EL (cell line): Measurements from ENCODE around the gene RHBG.

Source experiments
- DNase-seq: peaks from one replicate; pipeline ENCODE4 v3.0.0-alpha.2; 2016

RHBG gene

DNA sequence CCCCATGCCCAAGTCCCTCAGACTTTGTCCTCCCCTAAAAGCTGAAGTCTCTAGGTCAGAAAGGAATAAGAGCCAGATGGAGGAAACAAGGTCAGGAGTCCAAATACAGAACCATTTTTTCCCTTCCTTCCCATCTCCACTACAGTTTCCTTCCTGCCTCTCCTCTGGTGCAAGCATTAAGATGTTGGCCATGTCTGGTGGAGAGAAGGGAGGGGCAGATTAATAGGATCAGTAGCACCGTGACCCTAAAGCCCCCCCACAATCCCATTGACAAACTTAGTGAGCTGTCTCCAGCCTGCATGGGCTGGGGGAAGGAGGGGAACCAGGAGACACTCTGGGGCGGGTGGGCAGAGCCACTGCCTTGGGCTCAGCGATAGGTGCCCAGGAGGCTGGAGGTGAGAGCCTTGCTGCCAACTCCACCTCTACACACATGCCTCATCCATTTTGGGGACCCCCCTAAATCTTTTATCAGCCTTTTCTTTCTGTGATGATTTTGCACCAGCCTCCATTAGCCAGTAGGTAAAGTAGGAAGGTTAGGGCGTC is 59.8 kb downstream of the RHBG start:
- no peak for DNase-seq

- DNase-seq, result no peak
These were observed 60.5 kb downstream of the RHBG start for GRCh38 chr1:156429313-156430060.

DNA sequence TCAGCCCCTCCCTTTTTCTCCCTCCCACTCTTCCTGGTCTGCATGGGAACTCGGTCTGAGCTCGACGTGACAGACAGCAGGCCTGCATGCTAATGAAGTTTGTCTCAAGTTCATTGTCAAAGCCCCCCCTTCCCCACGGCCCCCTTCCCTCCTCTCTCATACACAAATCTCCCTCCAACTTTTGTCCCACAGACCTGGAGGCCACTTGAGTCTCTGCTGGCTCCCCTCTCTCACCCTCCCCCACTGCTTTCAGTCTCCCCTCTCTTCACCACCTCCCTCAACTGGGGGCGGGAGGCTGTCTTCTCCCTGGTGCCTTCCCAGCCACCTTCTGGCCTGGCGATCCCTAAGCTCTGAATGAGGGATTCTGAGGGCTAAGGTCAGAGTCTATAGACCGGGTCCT is 61.3 kb downstream of the RHBG start:
- DNase-seq, result no peak

GRCh38 chr1:156430866-156431265 is 61.9 kb downstream of the RHBG start:
- no peak for DNase-seq

GRCh38 chr1:156431366-156431765 is 62.4 kb downstream of the RHBG start:
- DNase-seq, result no peak

DNA sequence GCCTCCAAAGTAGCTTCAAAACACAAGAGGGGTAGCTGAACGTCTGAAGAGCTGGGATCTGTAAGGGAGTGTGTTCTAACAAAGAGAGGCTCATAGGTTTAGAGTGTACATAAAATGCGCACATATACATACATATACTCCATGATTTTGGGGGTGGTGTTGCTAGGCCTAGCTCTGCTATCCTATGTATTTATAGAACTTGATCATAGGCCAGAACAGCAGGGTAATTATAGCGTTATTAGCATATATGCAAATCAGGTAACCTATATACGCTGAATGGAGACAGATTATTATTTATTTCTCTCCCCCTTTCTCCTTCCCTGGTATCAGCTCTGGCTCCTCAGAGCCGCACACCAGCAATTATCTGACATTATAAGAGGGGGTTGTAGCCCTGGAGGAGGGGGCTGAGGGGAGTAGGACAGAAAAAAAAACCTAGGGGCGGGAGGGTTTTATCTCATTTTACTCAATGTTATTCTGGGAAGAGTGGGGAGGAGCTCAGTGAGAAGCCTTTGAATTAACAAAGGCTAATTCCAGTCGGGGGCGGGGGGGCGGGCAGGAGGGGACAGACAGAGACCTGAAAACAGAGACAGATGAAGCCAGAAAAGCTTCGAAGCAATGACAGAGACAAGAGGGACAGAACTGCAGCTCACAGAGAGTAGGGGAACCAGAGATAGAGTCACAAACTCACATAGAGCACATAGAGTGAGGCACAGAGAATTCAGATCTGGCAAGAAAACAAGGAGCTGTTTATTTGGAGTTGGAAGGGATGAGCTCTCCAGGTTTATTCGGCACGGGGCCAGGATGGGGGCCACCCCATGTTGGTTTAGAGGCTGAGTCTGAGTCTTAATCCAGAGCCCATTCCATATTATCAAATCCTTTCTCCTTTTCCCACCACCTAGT is 63.0 kb downstream of the RHBG start:
- DNase-seq, result no peak

DNA sequence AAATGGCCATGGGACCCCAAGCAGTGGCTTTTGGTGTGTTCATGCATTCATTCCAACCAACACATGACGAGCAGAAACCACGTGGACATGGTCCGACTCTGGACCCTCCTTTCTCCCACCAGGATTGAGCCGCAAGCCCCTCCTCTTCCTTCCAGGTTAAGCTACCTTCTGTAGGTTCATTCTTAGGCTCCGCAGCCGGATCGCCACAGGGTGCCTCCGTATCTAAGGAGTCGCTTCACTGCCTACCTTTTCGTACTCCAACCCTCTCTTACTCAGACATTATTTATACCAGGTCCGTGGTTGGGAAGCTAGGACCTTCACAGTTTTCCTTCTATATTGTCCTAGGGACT is 63.6 kb downstream of the RHBG start:
- DNase-seq, result no peak

GRCh38 chr1:156433032-156433431 is 64.0 kb downstream of the RHBG start:
- DNase-seq, result no peak

DNA sequence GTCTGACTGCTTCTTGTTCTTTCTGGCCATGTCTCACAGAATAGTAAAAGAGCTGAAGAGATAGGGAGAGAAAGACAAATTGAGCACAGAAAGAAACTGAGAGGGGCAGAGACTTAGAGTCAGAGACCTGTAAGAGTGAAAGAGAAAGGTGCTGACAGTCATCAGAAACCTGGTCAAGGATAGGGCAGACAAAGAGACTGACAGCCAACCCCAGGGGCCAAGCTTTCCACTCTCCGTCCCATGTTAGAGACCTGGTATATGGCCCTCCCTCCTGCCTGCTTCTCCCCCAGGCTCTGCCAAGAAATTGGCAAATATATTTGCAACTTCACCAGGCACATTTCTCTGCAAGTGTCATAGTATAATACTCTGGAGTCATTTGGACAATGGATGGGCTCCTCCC is 64.6 kb downstream of the RHBG start:
- no peak for DNase-seq
